ENCODE data around the gene DAB1.

GRCh38 chr1:57302812-57303596 is 120.9 kb downstream of the DAB1 start:
- TF ChIP-seq, protein P1, sequence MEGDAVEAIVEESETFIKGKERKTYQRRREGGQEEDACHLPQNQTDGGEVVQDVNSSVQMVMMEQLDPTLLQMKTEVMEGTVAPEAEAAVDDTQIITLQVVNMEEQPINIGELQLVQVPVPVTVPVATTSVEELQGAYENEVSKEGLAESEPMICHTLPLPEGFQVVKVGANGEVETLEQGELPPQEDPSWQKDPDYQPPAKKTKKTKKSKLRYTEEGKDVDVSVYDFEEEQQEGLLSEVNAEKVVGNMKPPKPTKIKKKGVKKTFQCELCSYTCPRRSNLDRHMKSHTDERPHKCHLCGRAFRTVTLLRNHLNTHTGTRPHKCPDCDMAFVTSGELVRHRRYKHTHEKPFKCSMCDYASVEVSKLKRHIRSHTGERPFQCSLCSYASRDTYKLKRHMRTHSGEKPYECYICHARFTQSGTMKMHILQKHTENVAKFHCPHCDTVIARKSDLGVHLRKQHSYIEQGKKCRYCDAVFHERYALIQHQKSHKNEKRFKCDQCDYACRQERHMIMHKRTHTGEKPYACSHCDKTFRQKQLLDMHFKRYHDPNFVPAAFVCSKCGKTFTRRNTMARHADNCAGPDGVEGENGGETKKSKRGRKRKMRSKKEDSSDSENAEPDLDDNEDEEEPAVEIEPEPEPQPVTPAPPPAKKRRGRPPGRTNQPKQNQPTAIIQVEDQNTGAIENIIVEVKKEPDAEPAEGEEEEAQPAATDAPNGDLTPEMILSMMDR (IDR thresholded peaks at IDR 0.05; ENCODE audit: control extremely low read depth in 1 of 3, insufficient read depth in 1 of 3, low read depth in 1 of 3, low read length in 3 of 3) = no peak
- TF ChIP-seq CHD1 (IDR thresholded peaks at IDR 0.05; ENCODE audit: low read depth, low read length) (no peak), CEBPB (IDR thresholded peaks at IDR 0.05; ENCODE audit: low read depth, low read length) (no peak), ATF2 (IDR thresholded peaks at IDR 0.05; ENCODE audit: low read length) (no peak), POLR2A (IDR thresholded peaks at IDR 0.05; ENCODE audit: control extremely low read depth in 1 of 2, low read depth in 2 of 2, low read length in 2 of 2) (no peak), BRCA1 (IDR thresholded peaks at IDR 0.05; ENCODE audit: low read depth, low read length) (no peak), EZH2 (IDR thresholded peaks at IDR 0.05; ENCODE audit: low read depth, low read length, severe bottlenecking) (no peak)

All from H1 (cell line).